Tibial nerve (tissue), 4 donors: ENCODE results near the gene DCUN1D3. TPM values are rescaled to one million over a fixed set of nuclear protein-coding genes. Genes with fewer than 3 reads are reported as not detected.

Experiments
- DNase-seq, 2 donors: peaks; one replicate each; pipeline ENCODE4 v3.0.0-alpha.2; 2019; ENCODE audit warnings: low spot score in 2 of 2
- H3K27ac ChIP-seq, 4 donors: fragments of 200-600 bp; sonication (generic) in 3 of 4; one replicate each; pipeline ENCODE4 v1.5.1; 2017 to 2019; ENCODE audit warnings: mild to moderate bottlenecking in 1 of 4
- H3K27me3 ChIP-seq, 2 donors: fragments of 200-600 bp; sonication (generic) in 1 of 2; one replicate each; pipeline versions ENCODE4 v1.5.1 to v1.6.0; 2017 to 2019
- H3K36me3 ChIP-seq, 3 donors: fragments of 200-600 bp; sonication (generic); one replicate each; pipeline ENCODE4 v1.5.1; 2018 to 2019
- H3K4me1 ChIP-seq, 4 donors: fragments of 200-600 bp; sonication (generic) in 3 of 4; one replicate each; pipeline ENCODE4 v1.5.1; 2017 to 2019
- H3K4me3 ChIP-seq, 4 donors: fragments of 200-600 bp; sonication (generic) in 3 of 4; one replicate each; pipeline ENCODE4 v1.5.1; 2017 to 2019; ENCODE audit warnings: mild to moderate bottlenecking in 1 of 4, moderate library complexity in 1 of 4
- H3K9me3 ChIP-seq, 4 donors: fragments of 200-600 bp; sonication (generic) in 3 of 4; one replicate each; pipeline ENCODE4 v1.5.1; 2017 to 2019
- EP300 ChIP-seq, 2 donors: sonication (generic); formaldehyde crosslinking; IDR thresholded peaks; one replicate each; pipeline ENCODE4 v1.6.1; 2017; ENCODE audit warnings: antibody characterized with exemption in 2 of 2, mild to moderate bottlenecking in 1 of 2
- POLR2A ChIP-seq, 2 donors: fragments of 450-650 bp; IDR thresholded peaks; one replicate each; pipeline ENCODE4 v1.6.1; 2017; ENCODE audit warnings: antibody characterized with exemption in 2 of 2, mild to moderate bottlenecking in 2 of 2, moderate library complexity in 2 of 2
- WGBS, 2 donors: methylation state at CpG; one replicate each; pipeline ENCODE4 v1.1.5; 2018; 5-methylcytosine and 5-hydroxymethylcytosine counted together
- total RNA-seq, 4 donors: library from RNA; depleted of rRNA; stranded (reverse); fragments of >200 nt; gene quantifications; one replicate each; pipeline ENCODE4 v1.1.0, GENCODE V29; 2016
- TF ChIP-seq, protein P1 (sequence below), 5 experiments: fragments of 200-600 bp in 3 of 5; fragments of 450-650 bp in 2 of 5; sonication (generic) in 3 of 5; IDR thresholded peaks; one replicate each; pipeline ENCODE4 v1.5.1; 2016 to 2019; ENCODE audit warnings: antibody characterized with exemption in 5 of 5, mild to moderate bottlenecking in 3 of 5, moderate library complexity in 2 of 5

DCUN1D3 gene
- total RNA-seq, 4 donors from 2014 or later: 28.8 to 37.5 (median 29.3) TPM

- H3K27ac ChIP-seq: no peak overlapping the region
- H3K9me3 ChIP-seq: no peaks in the 10 kb centered on the region
- no peak for DNase-seq
- H3K4me3 ChIP-seq: no peak overlapping the region
- no peaks in the 10 kb centered on the region for H3K27me3 ChIP-seq
- no peaks in the 10 kb centered on the region for H3K36me3 ChIP-seq
- TF ChIP-seq, protein P1, sequence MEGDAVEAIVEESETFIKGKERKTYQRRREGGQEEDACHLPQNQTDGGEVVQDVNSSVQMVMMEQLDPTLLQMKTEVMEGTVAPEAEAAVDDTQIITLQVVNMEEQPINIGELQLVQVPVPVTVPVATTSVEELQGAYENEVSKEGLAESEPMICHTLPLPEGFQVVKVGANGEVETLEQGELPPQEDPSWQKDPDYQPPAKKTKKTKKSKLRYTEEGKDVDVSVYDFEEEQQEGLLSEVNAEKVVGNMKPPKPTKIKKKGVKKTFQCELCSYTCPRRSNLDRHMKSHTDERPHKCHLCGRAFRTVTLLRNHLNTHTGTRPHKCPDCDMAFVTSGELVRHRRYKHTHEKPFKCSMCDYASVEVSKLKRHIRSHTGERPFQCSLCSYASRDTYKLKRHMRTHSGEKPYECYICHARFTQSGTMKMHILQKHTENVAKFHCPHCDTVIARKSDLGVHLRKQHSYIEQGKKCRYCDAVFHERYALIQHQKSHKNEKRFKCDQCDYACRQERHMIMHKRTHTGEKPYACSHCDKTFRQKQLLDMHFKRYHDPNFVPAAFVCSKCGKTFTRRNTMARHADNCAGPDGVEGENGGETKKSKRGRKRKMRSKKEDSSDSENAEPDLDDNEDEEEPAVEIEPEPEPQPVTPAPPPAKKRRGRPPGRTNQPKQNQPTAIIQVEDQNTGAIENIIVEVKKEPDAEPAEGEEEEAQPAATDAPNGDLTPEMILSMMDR (IDR thresholded peaks at IDR 0.05): no peak
- no peak for TF ChIP-seq EP300 (IDR thresholded peaks at IDR 0.05)
- TF ChIP-seq POLR2A (IDR thresholded peaks at IDR 0.05): no peak
- no peaks in the 10 kb centered on the region for H3K4me1 ChIP-seq
- WGBS, 2 donors: 69 to 76% methylated on average over 5 of the region's 5 CpGs
These were observed 44.9 kb upstream of the DCUN1D3 start for GRCh38 chr16:20944861-20945574.

DNA sequence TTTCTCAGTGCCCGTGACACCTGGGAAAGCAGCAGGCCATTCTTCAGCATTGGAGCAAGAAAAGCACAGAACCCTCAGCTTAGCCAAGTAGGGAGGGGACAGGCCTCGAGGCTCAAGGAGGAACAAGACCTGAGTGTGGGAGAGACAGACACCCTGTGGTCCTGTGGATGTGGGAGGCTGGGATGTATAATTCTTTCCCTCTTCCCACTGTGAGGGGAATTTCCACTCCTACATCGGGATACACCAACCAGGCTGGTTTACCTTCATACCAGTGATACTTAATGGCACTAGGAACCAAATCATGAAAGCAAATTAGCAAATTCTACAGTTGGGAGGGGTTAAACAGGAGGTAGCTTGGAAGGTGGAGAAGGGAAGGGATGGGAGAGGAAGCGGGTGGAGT is 42.1 kb upstream of the DCUN1D3 start:
- Histone ChIP-seq H3K27me3 (no peaks in the 10 kb centered on the region), H3K4me3 (no peak overlapping the region), H3K9me3 (no peaks in the 10 kb centered on the region), H3K4me1 (no peaks in the 10 kb centered on the region), H3K27ac (no peak overlapping the region), H3K36me3 (no peaks in the 10 kb centered on the region)
- 67 to 72% methylated on average over 4 of the region's 4 CpGs for WGBS, 2 donors
- DNase-seq: no peak
- TF ChIP-seq, protein P1 (IDR thresholded peaks at IDR 0.05): no peak
- TF ChIP-seq EP300 (IDR thresholded peaks at IDR 0.05) (no peak), POLR2A (IDR thresholded peaks at IDR 0.05) (no peak)

- 95 to 98% methylated on average over 6 of the region's 6 CpGs for WGBS, 2 donors
- Histone ChIP-seq H3K27ac (no peak overlapping the region), H3K4me3 (no peak overlapping the region), H3K27me3 (no peaks in the 10 kb centered on the region), H3K36me3 (no peaks in the 10 kb centered on the region), H3K4me1 (no peaks in the 10 kb centered on the region), H3K9me3 (no peaks in the 10 kb centered on the region)
- no peak for TF ChIP-seq EP300 (IDR thresholded peaks at IDR 0.05)
- TF ChIP-seq POLR2A (IDR thresholded peaks at IDR 0.05): no peak
- TF ChIP-seq, protein P1 (IDR thresholded peaks at IDR 0.05): no peak
- no peak for DNase-seq
These were observed 41.4 kb upstream of the DCUN1D3 start for GRCh38 chr16:20941636-20941926.

DNA sequence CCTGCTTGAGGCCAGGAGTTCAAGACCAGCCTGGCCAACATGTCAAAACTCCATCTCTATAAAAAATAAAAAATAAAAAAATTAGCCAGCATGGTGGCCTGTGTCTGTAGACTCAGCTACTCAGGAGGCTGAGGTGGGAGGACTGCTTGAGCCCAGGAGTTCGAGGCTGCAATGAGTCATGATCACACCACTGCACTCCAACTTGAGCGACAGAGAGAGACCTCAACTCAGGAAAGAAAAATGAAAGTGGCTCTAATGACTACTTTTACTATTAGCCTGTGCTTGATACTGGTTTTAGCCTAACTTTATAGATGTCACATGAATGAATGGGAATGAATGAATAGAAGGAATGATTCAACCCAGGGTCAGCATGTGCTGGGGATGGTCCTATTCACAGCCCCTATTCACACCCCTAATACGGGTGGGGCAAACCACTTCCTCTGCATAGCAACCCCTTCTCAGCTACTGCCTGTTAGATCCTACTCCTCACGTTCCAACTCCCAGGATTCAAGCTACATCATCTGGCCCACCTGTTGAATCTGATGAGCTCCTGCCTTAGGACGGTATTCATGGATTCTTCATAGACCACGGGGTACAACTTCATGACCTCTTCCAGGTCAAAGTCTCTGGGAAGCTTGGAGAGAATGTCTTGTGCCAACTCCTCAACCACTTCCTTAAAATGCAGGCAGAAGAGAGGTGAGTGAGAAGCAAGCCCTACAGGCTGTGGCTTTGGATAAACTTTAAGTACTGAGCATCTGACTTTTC is 40.9 kb upstream of the DCUN1D3 start:
- no peak overlapping the region for H3K27ac ChIP-seq
- no peaks in the 10 kb centered on the region for H3K4me1 ChIP-seq
- no peaks in the 10 kb centered on the region for H3K27me3 ChIP-seq
- no peak for TF ChIP-seq POLR2A (IDR thresholded peaks at IDR 0.05)
- TF ChIP-seq, protein P1 (IDR thresholded peaks at IDR 0.05): no peak
- TF ChIP-seq EP300 (IDR thresholded peaks at IDR 0.05): no peak
- H3K4me3 ChIP-seq: no peak overlapping the region
- no peaks in the 10 kb centered on the region for H3K36me3 ChIP-seq
- DNase-seq: no peak
- WGBS, 2 donors: 70 to 74% methylated on average over 6 of the region's 6 CpGs
- no peaks in the 10 kb centered on the region for H3K9me3 ChIP-seq

GRCh38 chr16:20939611-20940010 is 39.5 kb upstream of the DCUN1D3 start:
- H3K36me3 ChIP-seq: no peaks in the 10 kb centered on the region
- TF ChIP-seq, protein P1 (IDR thresholded peaks at IDR 0.05): no peak
- TF ChIP-seq POLR2A (IDR thresholded peaks at IDR 0.05) (no peak), EP300 (IDR thresholded peaks at IDR 0.05) (no peak)
- H3K9me3 ChIP-seq: no peaks in the 10 kb centered on the region
- H3K4me3 ChIP-seq: no peak overlapping the region
- no peaks in the 10 kb centered on the region for H3K27me3 ChIP-seq
- no peak for DNase-seq
- no peaks in the 10 kb centered on the region for H3K4me1 ChIP-seq
- no peak overlapping the region for H3K27ac ChIP-seq
